K562 (cell line): ENCODE results near the gene NRXN3. TPM values are rescaled to one million over a fixed set of nuclear protein-coding genes. Genes with fewer than 3 reads are reported as not detected.

Experiments used
- ATF2 ChIP-seq: sonication (generic); formaldehyde crosslinking; IDR thresholded peaks from 2 replicates; pipeline ENCODE4 v1.8.1; 2022; ENCODE audit warnings: missing genetic modification reagents
- CHCHD3 ChIP-seq: fragments of 250-450 bp; sonication (Bioruptor Pico); IDR thresholded peaks from 2 replicates; pipeline ENCODE4 v2.1.2; 2022; ENCODE audit warnings: mild to moderate bottlenecking
- CXXC5 ChIP-seq: fragments of 250-450 bp; sonication (Bioruptor Pico); IDR thresholded peaks from 2 replicates; pipeline ENCODE4 v1.8.0; 2022; ENCODE audit warnings: inconsistent platforms, mild to moderate bottlenecking, moderate library complexity
- NRF1 ChIP-seq, 2 experiments: fragments of 450-650 bp; IDR thresholded peaks in 1 of 2; conservative IDR thresholded peaks in 1 of 2; 2 replicates each; pipeline ENCODE4 v1.6.1; 2014; ENCODE audit warnings: mild to moderate bottlenecking in 2 of 2
- PRPF4 ChIP-seq: fragments of 200-400 bp; formaldehyde crosslinking; IDR thresholded peaks from one replicate; pipeline ENCODE4 v1.6.1; 2017; ENCODE audit warnings: low read length, low read depth, mild to moderate bottlenecking; ENCODE audit not compliant: insufficient read depth, poor library complexity, severe bottlenecking
- RFX5 ChIP-seq: IDR thresholded peaks from 2 replicates; pipeline ENCODE4 v1.6.1; 2011; ENCODE audit warnings: low read depth, mild to moderate bottlenecking, improper control_type of control experiment, low read length
- WHSC1 ChIP-seq: IDR thresholded peaks from one replicate; pipeline ENCODE4 v1.6.1; 2012; ENCODE audit warnings: low read length, control low read depth, inconsistent platforms
- ZBTB5 ChIP-seq: fragments of 450-650 bp; IDR thresholded peaks from 2 replicates; pipeline ENCODE4 v1.6.1; 2017; ENCODE audit warnings: antibody characterized with exemption
- ZHX1 ChIP-seq: fragments of 150-350 bp; conservative IDR thresholded peaks from 2 replicates; pipeline ENCODE4 v1.6.1; 2014; ENCODE audit warnings: low read length
- ZNF133 ChIP-seq: fragments of 250-450 bp; sonication (Bioruptor Pico); IDR thresholded peaks from 2 replicates; pipeline ENCODE4 v1.4.0; 2020; ENCODE audit warnings: mild to moderate bottlenecking
- ZNF197 ChIP-seq: fragments of 200-800 bp; sonication (Bioruptor generic); IDR thresholded peaks from 2 replicates; pipeline ENCODE4 v1.6.1; 2016; ENCODE audit warnings: low read depth, missing genetic modification characterization, missing compliant biosample characterization
- ZNF217 ChIP-seq: sonication (generic); formaldehyde crosslinking; IDR thresholded peaks from 2 replicates; pipeline ENCODE4 v1.8.0; 2022; ENCODE audit warnings: mild to moderate bottlenecking, missing genetic modification reagents
- ZNF23 ChIP-seq: fragments of 250-450 bp; sonication (Bioruptor Pico); IDR thresholded peaks from 2 replicates; pipeline ENCODE4 v1.4.0; 2020; ENCODE audit warnings: mild to moderate bottlenecking
- ZNF583 ChIP-seq: fragments of 250-450 bp; sonication (Bioruptor Pico); IDR thresholded peaks from 2 replicates; pipeline ENCODE4 v1.4.0; 2020
- polyA plus RNA-seq, 8 experiments: library from polyadenylated mRNA; depleted of rRNA in 4 of 8; stranded (reverse) in 5 of 8; unstranded in 3 of 8; fragments of >200 nt; fragmentation: Nextera tagmentation in 2 of 8; fragmentation: Illumina TruSeq in 1 of 8; extraction: Ambion mirVana in 2 of 8; extraction: Trizol in 1 of 8; gene quantifications; 2 replicates each; pipeline versions ENCODE4 v1.2.1 to v1.2.3, GENCODE V29; 2011 to 2014; ENCODE audit warnings: inconsistent platforms in 1 of 8, missing spikeins in 1 of 8
- total RNA-seq, 7 experiments: library from RNA; depleted of rRNA in 6 of 7; stranded (reverse); fragments of >200 nt in 6 of 7; fragmentation: Illumina TruSeq in 2 of 7; extraction: Trizol in 2 of 7; gene quantifications; 2 replicates each; pipeline versions ENCODE4 v1.2.1 to v1.2.3, GENCODE V29; 2011 to 2021; ENCODE audit warnings: low replicate concordance in 1 of 7

NRXN3 gene
- total and polyA plus RNA-seq, 9 of the 15 experiments (the other 6 are each of a cell fraction or from before 2014, with no cell fraction given): 0.09 TPM; not detected in 8

GRCh38 chr14:78127961-78128360 lies 42.2 kb upstream of the NRXN3 start (continued):
- TF ChIP-seq ATF2 (CRISPR knock-in tag) (no peak), ZNF217 (CRISPR knock-in tag) (no peak), WHSC1 (no peak), ZNF583 (CRISPR knock-in tag) (no peak), NRF1 (conservative IDR thresholded peaks at IDR 0.05 in 1 of 2, IDR thresholded peaks at IDR 0.05 in 1 of 2) (no peak), CXXC5 (CRISPR knock-in tag) (no peak), RFX5 (no peak), ZBTB5 (no peak), ZNF133 (CRISPR knock-in tag) (no peak), CHCHD3 (CRISPR knock-in tag) (no peak), PRPF4 (no peak), ZNF23 (CRISPR knock-in tag) (no peak), ZNF197 (CRISPR knock-in tag) (no peak), ZHX1 (no peak)
- TF ChIP-seq, all 486 proteins: peak for 0
